Activated T-cell treated with anti-CD3 and anti-CD28 coated beads for 48 hours (primary cell): Measurements from ENCODE around the gene RPL22.
A peak's percentile ranks its signal among the peaks of the same experiment; 100 is the strongest.
"Not testable (repeated sequence)": the region's sequence is repeated elsewhere in the genome, so short reads cannot be mapped to it uniquely, and the experiment has no call there.

Source experiments
- DNase-seq: peaks from one replicate; pipeline ENCODE4 v3.0.0-alpha.2; 2020; ENCODE audit warnings: low read depth

RPL22 gene

GRCh38 chr1:6233376-6233775, 34.0 kb upstream of the RPL22 start:
- DNase-seq, result no peak

- no peak for DNase-seq
Observed at GRCh38 chr1:6225651-6226050, 26.3 kb upstream of the RPL22 start.

- no peak for DNase-seq
Observed at GRCh38 chr1:6224718-6225117, 25.3 kb upstream of the RPL22 start.

- no peak for DNase-seq
Observed at GRCh38 chr1:6223617-6224016, 24.2 kb upstream of the RPL22 start.

- no peak for DNase-seq
Observed at GRCh38 chr1:6222636-6223035, 23.2 kb upstream of the RPL22 start.

- DNase-seq, result no peak
Observed at GRCh38 chr1:6221210-6221784, 21.9 kb upstream of the RPL22 start.

GRCh38 chr1:6220236-6220635, 20.8 kb upstream of the RPL22 start:
- no peak for DNase-seq

- DNase-seq, result not testable (repeated sequence)
Observed at GRCh38 chr1:6219641-6220040, 20.2 kb upstream of the RPL22 start.

GRCh38 chr1:6218375-6219164, 19.2 kb upstream of the RPL22 start:
- DNase-seq, result no peak

- DNase-seq, result no peak
Observed at GRCh38 chr1:6212193-6212959, 13.0 kb upstream of the RPL22 start.

GRCh38 chr1:6211731-6212130, 12.3 kb upstream of the RPL22 start:
- no peak for DNase-seq

- no peak for DNase-seq
Observed at GRCh38 chr1:6210591-6211355, 11.4 kb upstream of the RPL22 start.

GRCh38 chr1:6209661-6210580, 10.5 kb upstream of the RPL22 start:
- peak; percentile 25 for DNase-seq

GRCh38 chr1:6208723-6209660, 9.6 kb upstream of the RPL22 start:
- peak; percentile 39 for DNase-seq

- DNase-seq, result no peak
Observed at GRCh38 chr1:6207921-6208320, 8.5 kb upstream of the RPL22 start.

GRCh38 chr1:6207075-6207885, 7.9 kb upstream of the RPL22 start:
- DNase-seq, result no peak

GRCh38 chr1:6206520-6206855, 7.1 kb upstream of the RPL22 start:
- DNase-seq, result no peak

GRCh38 chr1:6205849-6206519, 6.6 kb upstream of the RPL22 start, which contains the start of gene RNF207:
Gene RNF207 (plus strand): TSS chr1:6206119. CDS start chr1:6206536, 417 bp downstream.
- peak; percentile 66 for DNase-seq

- no peak for DNase-seq
Observed at GRCh38 chr1:6202256-6202655, 2.9 kb upstream of the RPL22 start.
